Fibroblast of lung (primary cell): Measurements from ENCODE around the gene FAM240B. TPM values are rescaled to one million over a fixed set of nuclear protein-coding genes. Genes with fewer than 3 reads are reported as not detected.

ENCODE experiments used
- DNase-seq, 2 donors: peaks; one replicate each; pipeline versions ENCODE4 v3.0.0 to v3.0.0-alpha.2; 2010; ENCODE audit warnings: low read depth in 2 of 2
- H2AFZ ChIP-seq: 2 replicates; pipeline ENCODE4 v1.5.1; 2012; ENCODE audit warnings: low read length, control low read depth, inconsistent platforms
- H3K27ac ChIP-seq: 2 replicates; pipeline ENCODE4 v1.5.1; 2011; ENCODE audit warnings: low read length, control low read depth; ENCODE audit not compliant: insufficient read depth
- H3K27me3 ChIP-seq: 2 replicates; pipeline ENCODE4 v1.5.1; 2011; ENCODE audit warnings: mild to moderate bottlenecking, low read length; ENCODE audit not compliant: control insufficient read depth, insufficient read depth
- H3K36me3 ChIP-seq: 2 replicates; pipeline ENCODE4 v1.5.1; 2011; ENCODE audit warnings: low read length; ENCODE audit not compliant: control insufficient read depth, insufficient read depth
- H3K4me1 ChIP-seq: 2 replicates; pipeline ENCODE4 v1.5.1; 2011; ENCODE audit warnings: low read length; ENCODE audit not compliant: control insufficient read depth, insufficient read depth; ENCODE audit errors: extremely low read depth
- H3K4me2 ChIP-seq: 2 replicates; pipeline ENCODE4 v1.5.1; 2011; ENCODE audit warnings: low read length, control low read depth; ENCODE audit not compliant: insufficient read depth; ENCODE audit errors: extremely low read depth
- H3K4me3 ChIP-seq, 4 experiments: fragments of 200-600 bp in 1 of 4; sonication (generic) in 1 of 4; replicated peaks in 1 of 4; 2 replicates each; pipeline ENCODE4 v1.5.1; 2011 to 2016; ENCODE audit warnings: low read length in 4 of 4, low read depth in 3 of 4, mild to moderate bottlenecking in 3 of 4, control low read depth in 2 of 4, inconsistent platforms in 1 of 4, mixed read lengths in 1 of 4; ENCODE audit not compliant: insufficient read depth in 1 of 4; ENCODE audit errors: control extremely low read depth in 1 of 4
- H3K79me2 ChIP-seq: 2 replicates; pipeline ENCODE4 v1.5.1; 2012; ENCODE audit warnings: mild to moderate bottlenecking, low read length, inconsistent platforms; ENCODE audit not compliant: control insufficient read depth, insufficient read depth
- H3K9ac ChIP-seq: 2 replicates; pipeline ENCODE4 v1.5.1; 2011; ENCODE audit warnings: mild to moderate bottlenecking, low read length, control low read depth; ENCODE audit not compliant: insufficient read depth
- H3K9me3 ChIP-seq: 2 replicates; pipeline ENCODE4 v1.5.1; 2012; ENCODE audit warnings: low read depth, low read length; ENCODE audit not compliant: control insufficient read depth, insufficient read depth
- H4K20me1 ChIP-seq: 2 replicates; pipeline ENCODE4 v1.5.1; 2011; ENCODE audit warnings: low read length; ENCODE audit not compliant: control insufficient read depth, insufficient read depth; ENCODE audit errors: extremely low read depth
- CTCF ChIP-seq, 2 donors: IDR thresholded peaks in 1 of 2; conservative IDR thresholded peaks in 1 of 2; 1 replicate in 1 of 2; 2 replicates in 1 of 2; pipeline ENCODE4 v1.5.1; 2011 to 2012; ENCODE audit warnings: low read length in 2 of 2, control low read depth in 1 of 2, inconsistent platforms in 1 of 2, low read depth in 1 of 2, mild to moderate bottlenecking in 1 of 2
- EZH2 ChIP-seq: IDR thresholded peaks from 2 replicates; pipeline ENCODE4 v1.5.1; 2012; ENCODE audit warnings: low read length, control low read depth, mild to moderate bottlenecking; ENCODE audit errors: missing control alignments
- polyA plus RNA-seq, 2 donors: library from polyadenylated mRNA; depleted of rRNA in 1 of 2; stranded (reverse) in 1 of 2; unstranded in 1 of 2; fragments of >200 nt; gene quantifications; 2 replicates each; pipeline ENCODE4 v1.2.1, GENCODE V29; 2011 to 2012; ENCODE audit warnings: missing spikeins in 1 of 2
- total RNA-seq: library from RNA; depleted of rRNA; stranded (reverse); fragments of >200 nt; gene quantifications from 2 replicates; pipeline ENCODE4 v1.2.1, GENCODE V29; 2014

Gene FAM240B
- total and polyA plus RNA-seq, 2 donors (not counting 1 experiment from before 2014, with no cell fraction given) = not detected

DNA sequence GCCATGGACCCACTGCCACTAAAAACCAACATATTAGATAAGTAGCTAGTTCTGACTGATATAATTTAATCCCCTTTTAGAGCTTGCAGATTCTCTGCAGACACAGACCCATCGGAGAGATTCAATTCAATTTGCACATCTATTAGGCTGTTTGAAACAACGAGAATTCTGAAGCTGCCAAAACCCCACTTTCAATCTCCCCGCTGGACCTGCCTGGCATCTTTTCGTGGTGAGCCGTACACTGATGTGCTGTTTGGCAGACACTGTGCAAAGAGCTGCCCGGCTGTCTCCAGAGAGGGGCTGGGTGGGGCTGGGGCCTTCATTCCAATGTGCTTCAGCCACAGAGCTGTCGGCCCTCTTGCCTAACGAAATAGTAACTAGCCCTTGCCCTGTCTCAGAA, 42.1 kb upstream of the FAM240B start:
- Histone ChIP-seq H3K27ac (no peak overlapping the region), H3K36me3 (no peaks in the 10 kb centered on the region), H3K4me1 (no peaks in the 10 kb centered on the region), H3K9me3 (no peaks in the 10 kb centered on the region), H4K20me1 (no peaks in the 10 kb centered on the region), H3K4me3 (no peak overlapping the region), H3K4me2 (no peak overlapping the region), H3K79me2 (no peaks in the 10 kb centered on the region), H3K9ac (no peak overlapping the region), H3K27me3 (no peaks in the 10 kb centered on the region), H2AFZ (no peak overlapping the region)
- TF ChIP-seq EZH2 (no peak), CTCF (conservative IDR thresholded peaks at IDR 0.05 in 1 of 2, IDR thresholded peaks at IDR 0.05 in 1 of 2; ENCODE audit: low read depth in 1 of 2, low read length in 2 of 2) (no peak)
- DNase-seq = no peak

DNA sequence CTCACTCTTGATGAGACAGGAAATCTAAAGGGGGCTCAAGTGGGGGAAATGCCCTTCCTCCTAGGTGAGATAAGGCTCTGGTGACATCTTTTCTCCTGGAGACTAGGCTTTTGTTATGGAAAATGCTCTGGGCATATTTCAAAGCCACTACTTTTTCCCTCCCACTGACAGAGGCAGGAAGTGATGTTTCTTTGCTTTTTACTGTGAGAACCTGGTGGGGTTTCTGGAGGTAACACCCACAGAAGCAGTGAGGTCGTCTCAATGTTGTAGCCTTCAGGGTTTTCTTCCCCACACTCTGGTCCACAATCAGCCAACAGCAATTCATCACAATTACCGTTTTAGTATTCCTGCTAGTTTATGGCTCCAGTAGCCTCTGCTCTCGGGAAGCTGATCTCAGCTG, 41.4 kb upstream of the FAM240B start:
- no peak overlapping the region for H3K4me3 ChIP-seq
- no peak overlapping the region for H3K9ac ChIP-seq
- no peaks in the 10 kb centered on the region for H3K27me3 ChIP-seq
- H3K79me2 ChIP-seq = no peaks in the 10 kb centered on the region
- H3K9me3 ChIP-seq = no peaks in the 10 kb centered on the region
- no peak overlapping the region for H2AFZ ChIP-seq
- no peaks in the 10 kb centered on the region for H3K36me3 ChIP-seq
- TF ChIP-seq CTCF (conservative IDR thresholded peaks at IDR 0.05 in 1 of 2, IDR thresholded peaks at IDR 0.05 in 1 of 2; ENCODE audit: low read depth in 1 of 2, low read length in 2 of 2) (no peak), EZH2 (no peak)
- no peak overlapping the region for H3K4me2 ChIP-seq
- H3K27ac ChIP-seq = no peak overlapping the region
- no peaks in the 10 kb centered on the region for H4K20me1 ChIP-seq
- no peak for DNase-seq
- no peaks in the 10 kb centered on the region for H3K4me1 ChIP-seq

DNA sequence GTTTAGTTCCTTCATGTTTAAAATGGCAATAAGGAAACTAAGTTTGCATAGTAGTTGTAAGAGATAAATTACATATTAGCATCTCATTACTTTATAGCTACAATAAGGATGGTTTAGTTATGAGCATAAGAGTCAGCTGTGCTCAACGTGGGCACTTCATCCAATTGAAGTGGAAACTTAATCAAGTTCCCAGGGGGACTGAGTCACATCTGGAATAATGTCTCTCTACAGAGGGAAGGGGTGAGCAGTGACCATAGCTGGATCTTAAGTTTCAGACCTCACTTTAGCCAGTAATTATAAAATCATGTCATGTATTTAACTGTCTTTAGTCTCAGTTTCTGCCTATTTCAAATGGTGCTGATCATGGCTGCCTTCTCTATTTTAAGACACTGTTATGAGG, 36.8 kb upstream of the FAM240B start:
- H3K9me3 ChIP-seq = no peaks in the 10 kb centered on the region
- no peaks in the 10 kb centered on the region for H3K79me2 ChIP-seq
- H3K4me1 ChIP-seq = no peaks in the 10 kb centered on the region
- no peak overlapping the region for H3K4me2 ChIP-seq
- no peaks in the 10 kb centered on the region for H3K27me3 ChIP-seq
- no peak overlapping the region for H2AFZ ChIP-seq
- H3K27ac ChIP-seq = no peak overlapping the region
- no peaks in the 10 kb centered on the region for H4K20me1 ChIP-seq
- no peaks in the 10 kb centered on the region for H3K36me3 ChIP-seq
- no peak overlapping the region for H3K9ac ChIP-seq
- H3K4me3 ChIP-seq = no peak overlapping the region
- TF ChIP-seq CTCF (conservative IDR thresholded peaks at IDR 0.05 in 1 of 2, IDR thresholded peaks at IDR 0.05 in 1 of 2; ENCODE audit: low read depth in 1 of 2, low read length in 2 of 2) (no peak), EZH2 (no peak)
- DNase-seq = no peak
